GM23338 (cell line): ENCODE results near the gene PARP9. TPM values are rescaled to one million over a fixed set of nuclear protein-coding genes. Genes with fewer than 3 reads are reported as not detected.

ENCODE experiments used
- ATAC-seq: fragments of 200-7000 bp; cut with Tn5 transposase; 3 replicates; pipeline ENCODE4 v1.9.1; 2020
- DNase-seq: peaks from one replicate; pipeline ENCODE4 v3.0.0-alpha.2; 2015; ENCODE audit warnings: low spot score
- H2AFZ ChIP-seq: fragments of 200-600 bp; sonication (generic); 2 replicates; pipeline ENCODE4 v1.8.0; 2016; ENCODE audit warnings: antibody characterized with exemption, mild to moderate bottlenecking, moderate library complexity
- H3F3A ChIP-seq: fragments of 200-600 bp; sonication (generic); replicated peaks from 2 replicates; pipeline ENCODE4 v1.8.0; 2017; ENCODE audit warnings: antibody characterized with exemption, mixed run types, low read depth
- H3K27ac ChIP-seq: fragments of 200-600 bp; sonication (generic); 2 replicates; pipeline ENCODE4 v1.6.1; 2016; ENCODE audit warnings: low read depth
- H3K27me3 ChIP-seq: fragments of 200-600 bp; sonication (generic); 2 replicates; pipeline ENCODE4 v1.8.0; 2016; ENCODE audit warnings: mild to moderate bottlenecking, mixed run types, moderate library complexity; ENCODE audit not compliant: insufficient read depth
- H3K36me3 ChIP-seq: fragments of 200-600 bp; sonication (generic); 2 replicates; pipeline ENCODE4 v1.8.0; 2016; ENCODE audit warnings: mild to moderate bottlenecking; ENCODE audit not compliant: insufficient read depth
- H3K4me1 ChIP-seq: fragments of 200-600 bp; sonication (generic); 2 replicates; pipeline ENCODE4 v1.8.0; 2016; ENCODE audit warnings: mild to moderate bottlenecking, moderate library complexity; ENCODE audit not compliant: insufficient read depth
- H3K4me2 ChIP-seq: fragments of 200-600 bp; sonication (generic); 2 replicates; pipeline ENCODE4 v1.7.1; 2017; ENCODE audit warnings: mixed run types
- H3K4me3 ChIP-seq: fragments of 200-600 bp; sonication (generic); 2 replicates; pipeline ENCODE4 v1.6.1; 2016; ENCODE audit warnings: mixed run types
- H3K79me2 ChIP-seq: fragments of 200-600 bp; sonication (generic); replicated peaks from 2 replicates; pipeline ENCODE4 v1.8.0; 2017; ENCODE audit warnings: mild to moderate bottlenecking; ENCODE audit not compliant: insufficient read depth
- H3K9me2 ChIP-seq: fragments of 200-600 bp; sonication (generic); 2 replicates; pipeline ENCODE4 v1.8.0; 2017; ENCODE audit not compliant: insufficient read depth
- H4K20me1 ChIP-seq: fragments of 200-600 bp; sonication (generic); replicated peaks from 2 replicates; pipeline ENCODE4 v1.8.0; 2017; ENCODE audit warnings: mild to moderate bottlenecking; ENCODE audit not compliant: insufficient read depth
- H3K27ac Mint-ChIP-seq: 2 replicates; pipeline ENCODE4 v1.8.0; 2020; ENCODE audit warnings: inconsistent platforms, mild to moderate bottlenecking, moderate library complexity, mixed read lengths
- H3K27me3 Mint-ChIP-seq: 3 replicates; pipeline ENCODE4 v1.8.0; 2022; ENCODE audit warnings: low read depth, mild to moderate bottlenecking, moderate library complexity, mixed read lengths, inconsistent platforms; ENCODE audit not compliant: insufficient read depth, poor library complexity
- H3K36me3 Mint-ChIP-seq: 3 replicates; pipeline ENCODE4 v1.8.0; 2021; ENCODE audit warnings: low read depth, mild to moderate bottlenecking, inconsistent platforms, moderate library complexity, mixed read lengths
- H3K4me1 Mint-ChIP-seq: 3 replicates; pipeline ENCODE4 v1.8.0; 2020; ENCODE audit warnings: mild to moderate bottlenecking, inconsistent platforms, mixed read lengths
- H3K4me3 Mint-ChIP-seq: 3 replicates; pipeline ENCODE4 v1.8.0; 2021; ENCODE audit warnings: moderate library complexity, mild to moderate bottlenecking, inconsistent platforms, mixed read lengths
- H3K9me3 Mint-ChIP-seq: 3 replicates; pipeline ENCODE4 v1.8.0; 2020; ENCODE audit warnings: moderate library complexity, mild to moderate bottlenecking, inconsistent platforms, mixed read lengths
- CTCF ChIP-seq, 2 experiments: fragments of 200-600 bp in 1 of 2; sonication (generic) in 1 of 2; conservative IDR thresholded peaks; 2 replicates each; pipeline versions ENCODE4 v1.5.1 to v1.6.1; 2016 to 2017; ENCODE audit warnings: antibody characterized with exemption in 2 of 2, low read depth in 2 of 2, mild to moderate bottlenecking in 2 of 2, moderate library complexity in 1 of 2
- ETS1 ChIP-seq: IDR thresholded peaks from 2 replicates; pipeline ENCODE4 v1.6.1; 2016; ENCODE audit warnings: antibody characterized with exemption
- EZH2 ChIP-seq: fragments of 200-600 bp; sonication (generic); IDR thresholded peaks from one replicate; pipeline ENCODE4 v1.8.0; 2017; ENCODE audit warnings: antibody characterized with exemption, mild to moderate bottlenecking, low read depth; ENCODE audit not compliant: unreplicated experiment
- JUNB ChIP-seq: IDR thresholded peaks from one replicate; pipeline ENCODE4 v1.6.1; 2016; ENCODE audit warnings: antibody characterized with exemption; ENCODE audit not compliant: unreplicated experiment
- NANOG ChIP-seq: IDR thresholded peaks from 2 replicates; pipeline ENCODE4 v1.6.1; 2016; ENCODE audit warnings: antibody characterized with exemption, borderline replicate concordance
- REST ChIP-seq: IDR thresholded peaks from one replicate; pipeline ENCODE4 v1.6.1; 2018; ENCODE audit warnings: antibody characterized with exemption; ENCODE audit not compliant: unreplicated experiment
- STAT1 ChIP-seq: IDR thresholded peaks from one replicate; pipeline ENCODE4 v1.6.1; 2016; ENCODE audit warnings: antibody characterized with exemption; ENCODE audit not compliant: unreplicated experiment
- ZNF114 ChIP-seq: fragments of 250-450 bp; sonication (Bioruptor Pico); IDR thresholded peaks from 2 replicates; pipeline ENCODE4 v1.5.0; 2020; ENCODE audit warnings: mild to moderate bottlenecking, moderate library complexity
- ZNF331 ChIP-seq: fragments of 250-450 bp; sonication (Bioruptor Pico); IDR thresholded peaks from 2 replicates; pipeline ENCODE4 v1.5.0; 2020; ENCODE audit warnings: low read depth, mild to moderate bottlenecking, moderate library complexity
- ZNF462 ChIP-seq: fragments of 250-450 bp; sonication (Bioruptor Pico); IDR thresholded peaks from 2 replicates; pipeline ENCODE4 v1.5.0; 2020; ENCODE audit warnings: mild to moderate bottlenecking, moderate library complexity
- polyA plus RNA-seq: library from polyadenylated mRNA; unstranded; fragments of >200 nt; fragmentation: Nextera tagmentation; extraction: Ambion mirVana; gene quantifications from 2 replicates; pipeline ENCODE4 v1.2.1, GENCODE V29; 2016
- total RNA-seq: library from RNA; depleted of rRNA; stranded (reverse); fragments of >200 nt; shearing (Covaris generic); gene quantifications from 2 replicates; pipeline ENCODE4 v1.2.3, GENCODE V29; 2014

The PARP9 gene
- total and polyA plus RNA-seq, 2 experiments from 2014 or later: 1.8 to 2.2 TPM

- TF ChIP-seq REST (no peak), ZNF114 (no peak), JUNB (no peak), EZH2 (no peak), ZNF462 (CRISPR knock-in tag) (no peak)
These were observed 25.2 kb upstream of the PARP9 start (continued) for GRCh38 chr3:122589297-122589696.

- ATAC-seq: peak; percentile 29; the same call in 2 of the 3 replicates
- no peak overlapping the region for H3K27ac ChIP-seq
- no peaks in the 10 kb centered on the region for H3K36me3 ChIP-seq
- TF ChIP-seq ZNF331 (CRISPR knock-in tag) (no peak), STAT1 (no peak), JUNB (no peak), CTCF (conservative IDR thresholded peaks at IDR 0.05; ENCODE audit: low read depth in 2 of 2) (no peak), EZH2 (no peak), NANOG (no peak), ETS1 (no peak)
These were observed 23.5 kb upstream of the PARP9 start for GRCh38 chr3:122587572-122587971.

More at GRCh38 chr3:122587572-122587971, 23.5 kb upstream of the PARP9 start:
- Histone ChIP-seq H3K4me2 (no peak overlapping the region), H3K9me2 (no peaks in the 10 kb centered on the region; the same call in 1 of the 2 replicates), H3F3A (no peaks in the 10 kb centered on the region), H3K79me2 (no peaks in the 10 kb centered on the region), H3K4me1 (peaks cover 11% of the 10 kb centered on the region), H3K27me3 (no peaks in the 10 kb centered on the region), H3K4me3 (no peak overlapping the region), H2AFZ (no peak overlapping the region), H4K20me1 (no peaks in the 10 kb centered on the region)
- peaks cover 20% of the 10 kb centered on the region for H3K9me3 Mint-ChIP-seq
- peaks cover 8% of the 10 kb centered on the region for H3K4me1 Mint-ChIP-seq
- peak; percentile 30 for DNase-seq
- H3K4me3 Mint-ChIP-seq: no peak overlapping the region
- H3K27me3 Mint-ChIP-seq: no peaks in the 10 kb centered on the region
- no peak overlapping the region for H3K27ac Mint-ChIP-seq
- peaks cover 6% of the 10 kb centered on the region for H3K36me3 Mint-ChIP-seq
